GM18505 (cell line): Measurements from ENCODE around the gene MCF2.

Experiments
- ATAC-seq: cut with Tn5 transposase; IDR thresholded peaks from one replicate; pipeline ENCODE4 v1.9.1; 2021; ENCODE audit not compliant: unreplicated experiment
- POLR2A ChIP-seq: IDR thresholded peaks from 4 replicates; pipeline ENCODE4 v1.6.1; 2011; ENCODE audit warnings: borderline replicate concordance; ENCODE audit not compliant: insufficient read depth, insufficient read length; ENCODE audit errors: extremely low read depth

The MCF2 gene

GRCh38 chrX:139559383-139560042 lies 148.5 kb downstream of the MCF2 start:
- TF ChIP-seq POLR2A: no peak
- ATAC-seq: peak; percentile 79

GRCh38 chrX:139554991-139555675 lies 152.8 kb downstream of the MCF2 start:
- TF ChIP-seq POLR2A: no peak
- no peak for ATAC-seq

- TF ChIP-seq POLR2A: no peak
- ATAC-seq: peak; percentile 12
Measured at GRCh38 chrX:139554376-139554775, 153.6 kb downstream of the MCF2 start.

- no peak for ATAC-seq
- no peak for TF ChIP-seq POLR2A
Measured at GRCh38 chrX:139544591-139544990, 163.4 kb downstream of the MCF2 start.

GRCh38 chrX:139543920-139544319 lies 164.0 kb downstream of the MCF2 start:
- ATAC-seq: no peak
- no peak for TF ChIP-seq POLR2A

- no peak for ATAC-seq
- TF ChIP-seq POLR2A: no peak
Measured at GRCh38 chrX:139542652-139543051, 165.3 kb downstream of the MCF2 start.

GRCh38 chrX:139538907-139539790 lies 168.8 kb downstream of the MCF2 start:
- ATAC-seq: no peak

GRCh38 chrX:139533444-139533843 lies 174.5 kb downstream of the MCF2 start:
- ATAC-seq: no peak
- TF ChIP-seq POLR2A: no peak

More at GRCh38 chrX:139538907-139539790, 168.8 kb downstream of the MCF2 start:
- no peak for TF ChIP-seq POLR2A

GRCh38 chrX:139532834-139533233 lies 175.1 kb downstream of the MCF2 start:
- ATAC-seq: no peak
- TF ChIP-seq POLR2A: no peak
